GM20000 (cell line): ENCODE results near the gene COL18A1.

Source experiments
- DNase-seq: peaks from one replicate; pipeline ENCODE4 v3.0.0; 2012; ENCODE audit warnings: low spot score
- TF ChIP-seq, protein P1 (sequence below): IDR thresholded peaks from 2 replicates; pipeline ENCODE4 v1.5.1; 2012; ENCODE audit warnings: mild to moderate bottlenecking, control low read depth; ENCODE audit errors: extremely low read depth, missing control alignments

COL18A1 gene

DNA sequence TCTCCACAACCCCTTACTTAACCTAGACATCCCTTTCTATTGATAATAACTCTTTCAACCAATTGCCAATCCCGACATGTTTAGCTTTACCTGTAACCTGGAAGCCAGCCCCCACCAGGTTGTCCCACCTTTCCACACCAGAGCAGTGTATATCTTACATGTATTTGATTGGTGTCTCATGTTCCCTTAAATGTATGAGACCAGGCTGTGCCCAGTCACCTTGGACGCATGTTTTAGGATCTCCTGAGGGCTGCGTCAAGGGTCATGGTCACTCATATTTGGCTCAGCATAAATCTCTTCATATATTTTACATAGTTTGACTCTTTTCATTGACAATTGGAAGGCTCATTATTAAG, 142.6 kb downstream of the COL18A1 start:
- TF ChIP-seq, protein P1, sequence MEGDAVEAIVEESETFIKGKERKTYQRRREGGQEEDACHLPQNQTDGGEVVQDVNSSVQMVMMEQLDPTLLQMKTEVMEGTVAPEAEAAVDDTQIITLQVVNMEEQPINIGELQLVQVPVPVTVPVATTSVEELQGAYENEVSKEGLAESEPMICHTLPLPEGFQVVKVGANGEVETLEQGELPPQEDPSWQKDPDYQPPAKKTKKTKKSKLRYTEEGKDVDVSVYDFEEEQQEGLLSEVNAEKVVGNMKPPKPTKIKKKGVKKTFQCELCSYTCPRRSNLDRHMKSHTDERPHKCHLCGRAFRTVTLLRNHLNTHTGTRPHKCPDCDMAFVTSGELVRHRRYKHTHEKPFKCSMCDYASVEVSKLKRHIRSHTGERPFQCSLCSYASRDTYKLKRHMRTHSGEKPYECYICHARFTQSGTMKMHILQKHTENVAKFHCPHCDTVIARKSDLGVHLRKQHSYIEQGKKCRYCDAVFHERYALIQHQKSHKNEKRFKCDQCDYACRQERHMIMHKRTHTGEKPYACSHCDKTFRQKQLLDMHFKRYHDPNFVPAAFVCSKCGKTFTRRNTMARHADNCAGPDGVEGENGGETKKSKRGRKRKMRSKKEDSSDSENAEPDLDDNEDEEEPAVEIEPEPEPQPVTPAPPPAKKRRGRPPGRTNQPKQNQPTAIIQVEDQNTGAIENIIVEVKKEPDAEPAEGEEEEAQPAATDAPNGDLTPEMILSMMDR: no peak
- no peak for DNase-seq

DNA sequence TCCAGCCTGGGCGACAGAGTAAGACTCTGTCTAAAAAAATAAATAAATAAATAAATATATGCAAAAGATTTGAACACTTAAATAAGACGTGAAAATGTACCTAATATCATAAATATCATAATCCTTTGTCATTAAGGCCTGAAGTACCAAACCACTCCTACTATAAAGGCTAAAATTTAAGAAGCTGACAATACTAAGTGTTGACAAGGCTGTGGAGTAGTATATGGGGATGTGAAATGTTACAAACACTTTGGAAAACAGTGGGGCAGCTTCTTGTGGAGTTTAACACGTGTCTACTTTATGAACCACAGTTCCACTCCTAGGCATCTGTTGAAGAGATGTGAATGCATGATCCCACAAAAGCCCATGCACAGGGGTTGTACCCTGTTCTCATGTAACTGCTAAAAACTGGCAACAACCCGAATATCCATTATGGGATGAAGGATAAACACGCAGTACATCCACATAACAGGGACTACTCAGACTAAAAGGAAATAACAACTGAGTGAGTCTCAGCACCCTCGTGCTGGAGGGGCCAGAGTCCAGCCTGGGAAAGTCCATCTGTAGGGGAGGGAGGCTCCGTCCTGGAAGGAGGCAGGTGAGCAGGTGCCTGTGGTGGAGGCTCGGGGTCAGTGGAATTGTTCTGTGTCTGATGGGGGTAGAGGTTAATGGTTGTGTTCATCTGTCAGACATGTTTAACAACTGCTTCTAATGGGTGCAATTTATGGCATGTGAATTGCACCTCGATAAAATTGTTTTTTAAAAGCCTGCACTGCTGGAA, 143.9 kb downstream of the COL18A1 start:
- DNase-seq: no peak
- TF ChIP-seq, protein P1: no peak

DNA sequence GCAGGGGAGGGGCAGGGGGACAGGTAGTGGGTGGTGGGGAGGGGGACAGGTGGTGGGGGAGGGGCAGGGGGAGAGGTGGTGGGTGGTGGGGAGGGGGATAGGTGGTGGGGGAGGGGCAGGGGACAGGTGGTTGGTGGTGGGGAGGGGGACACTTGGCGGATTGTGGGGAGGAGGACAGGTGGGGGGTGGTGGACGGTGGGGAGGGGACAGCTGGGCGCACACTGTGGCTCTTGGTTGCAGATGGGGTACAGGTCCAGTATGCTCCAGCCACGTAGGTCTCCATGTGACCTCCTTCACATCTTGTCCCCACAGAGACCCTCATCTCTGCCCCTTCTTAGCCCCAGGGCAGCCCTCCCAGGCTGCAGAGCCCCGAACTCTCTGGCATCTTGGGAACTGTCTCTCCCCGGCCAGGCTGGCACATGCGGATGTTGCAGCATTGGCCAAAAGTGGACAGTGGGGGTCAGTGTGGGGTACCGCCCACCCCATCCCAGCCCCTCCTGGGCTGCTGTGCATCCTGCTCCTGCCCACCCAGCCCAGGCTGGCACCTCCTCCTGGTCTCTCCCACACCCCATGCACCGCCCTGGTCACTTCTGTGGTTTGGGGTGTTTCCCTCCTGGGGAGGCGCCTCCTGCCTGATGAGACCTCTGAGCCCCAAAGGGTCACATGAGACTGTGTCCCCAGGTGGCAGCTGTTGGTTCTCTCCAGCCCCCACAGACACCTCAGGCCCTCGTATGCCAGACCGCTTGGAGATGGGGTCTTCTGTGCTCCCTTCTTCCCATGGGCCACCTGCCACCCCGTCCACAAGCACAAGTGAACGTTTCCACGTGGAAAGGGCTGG, 144.9 kb downstream of the COL18A1 start:
- TF ChIP-seq, protein P1: no peak
- DNase-seq: no peak

DNA sequence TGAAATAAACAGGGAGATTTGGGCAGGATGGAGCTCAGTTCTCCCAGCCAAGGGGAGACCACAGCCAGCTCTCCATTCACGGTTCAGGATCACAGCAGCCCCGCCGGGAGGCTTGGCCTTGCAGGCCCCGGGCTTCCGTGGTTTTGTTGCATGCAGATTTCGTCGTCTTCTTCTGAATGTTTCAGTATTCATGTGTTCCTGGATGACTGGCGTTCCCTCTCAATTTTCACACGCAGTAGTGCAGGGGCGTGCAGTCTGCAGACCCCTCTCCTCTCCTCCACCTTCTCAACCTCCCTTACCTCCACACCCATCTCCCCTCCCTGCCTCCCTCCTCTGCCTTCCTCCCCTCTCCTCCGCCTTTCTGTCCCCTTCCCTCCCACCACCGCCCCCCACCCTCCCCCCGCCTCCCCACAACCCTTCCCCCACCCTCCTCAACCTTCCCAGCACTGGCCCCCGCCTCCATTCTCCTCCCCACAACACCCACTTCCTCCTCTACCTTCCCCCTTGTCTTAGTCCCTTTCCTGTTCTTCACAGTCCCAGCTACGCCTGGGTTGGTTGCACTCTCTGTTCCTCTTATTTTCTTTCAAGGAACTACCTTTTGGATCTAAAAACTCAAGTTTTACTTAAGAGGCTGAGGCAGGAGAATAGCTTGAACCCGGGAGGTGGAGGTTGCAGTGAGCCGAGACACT, 145.7 kb downstream of the COL18A1 start:
- peak; percentile 75 for DNase-seq
- TF ChIP-seq, protein P1: no peak

DNA sequence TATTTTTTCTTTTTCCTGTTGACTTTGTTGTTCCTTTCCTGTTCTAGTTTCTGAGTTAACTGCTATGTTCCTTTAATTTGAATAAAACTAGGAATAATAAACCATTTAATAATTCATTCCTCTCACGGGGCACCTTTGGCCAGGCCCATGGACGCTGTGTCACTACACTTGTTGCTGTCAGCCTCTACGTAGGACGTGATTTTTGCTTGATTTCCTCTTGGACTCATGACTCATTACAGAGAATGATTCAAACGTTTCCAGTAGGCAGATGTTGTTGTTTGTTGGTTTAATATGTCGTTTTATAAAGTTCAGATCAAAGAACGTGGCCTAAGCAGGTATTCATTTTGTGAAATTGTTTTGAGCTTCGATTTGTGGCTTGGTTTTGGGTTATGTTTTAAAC, 146.4 kb downstream of the COL18A1 start:
- DNase-seq: no peak
- TF ChIP-seq, protein P1: no peak

DNA sequence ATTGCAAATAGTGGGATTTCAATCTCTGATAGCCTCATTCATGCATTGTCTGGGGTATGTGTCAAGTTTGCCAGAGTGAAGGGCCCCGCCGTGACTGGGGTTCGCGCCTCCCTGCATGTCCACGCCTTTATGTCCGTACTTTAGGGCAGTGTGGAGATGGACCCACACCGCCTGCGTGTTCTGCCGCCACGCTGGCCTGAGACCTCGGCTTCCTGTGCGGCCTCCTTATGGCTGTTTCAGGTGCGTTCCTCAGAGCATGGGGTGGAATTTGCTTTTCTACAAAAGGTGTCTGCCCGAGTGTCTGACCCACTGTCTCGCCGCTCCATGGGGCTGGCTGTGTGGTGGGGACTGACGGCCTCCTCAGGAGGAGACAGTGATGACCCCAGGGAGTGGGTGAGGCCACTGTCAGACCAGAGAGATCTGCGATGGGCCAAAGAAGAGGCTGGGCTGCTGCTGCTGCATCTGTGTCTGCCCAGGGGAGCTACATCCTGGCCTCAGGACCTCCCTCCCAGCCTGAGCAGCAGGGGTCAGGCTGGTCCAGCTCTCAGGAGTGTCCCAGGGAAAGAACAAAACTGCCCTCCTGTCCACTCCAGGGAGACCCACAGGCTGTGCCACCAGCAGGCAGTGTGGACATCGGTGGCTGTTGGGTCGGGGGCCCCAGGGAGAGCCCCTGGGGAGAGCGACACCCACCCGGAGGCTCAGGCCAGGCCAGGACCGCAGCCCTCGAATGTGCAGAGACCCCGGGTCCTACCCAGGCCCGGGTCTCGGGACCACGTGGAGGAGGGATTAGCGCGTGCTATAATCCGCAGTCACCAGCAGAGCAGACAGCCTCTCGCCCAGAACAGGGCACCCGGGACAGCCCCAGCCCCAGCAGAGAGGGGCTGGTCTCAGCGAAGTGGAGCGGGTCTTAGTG, 147.1 kb downstream of the COL18A1 start:
- TF ChIP-seq, protein P1: no peak
- no peak for DNase-seq
